Measurements from ENCODE around the gene MRE11.

Gene MRE11

DNA sequence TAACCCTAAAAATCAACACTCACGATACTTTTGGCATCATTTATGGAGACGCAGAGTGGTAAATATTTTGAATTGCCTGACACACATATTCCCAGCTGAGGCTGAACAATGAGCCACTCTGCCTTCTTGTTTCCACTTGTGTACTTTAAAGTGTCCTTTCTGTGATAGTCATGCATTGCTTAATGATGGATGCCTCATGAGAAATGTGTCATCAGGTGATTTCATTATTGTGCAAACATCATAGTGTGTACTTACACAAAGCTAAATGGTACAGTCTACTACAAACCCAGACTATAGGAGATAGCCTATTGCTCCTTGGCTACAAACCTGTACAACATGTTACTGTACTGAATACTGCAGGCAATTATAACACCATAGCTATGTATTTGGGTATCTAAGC, 44.2 kb downstream of the MRE11 start:
- H3K9me3 ChIP-seq (ENCODE audit: control insufficient read depth, low read length), result no peaks in the 10 kb centered on the region
- no peaks in the 10 kb centered on the region for H3K36me3 ChIP-seq (ENCODE audit: control insufficient read depth, insufficient read depth, low read length)
- H3K4me1 ChIP-seq (ENCODE audit: control insufficient read depth, insufficient read depth, low read length), result no peaks in the 10 kb centered on the region

DNA sequence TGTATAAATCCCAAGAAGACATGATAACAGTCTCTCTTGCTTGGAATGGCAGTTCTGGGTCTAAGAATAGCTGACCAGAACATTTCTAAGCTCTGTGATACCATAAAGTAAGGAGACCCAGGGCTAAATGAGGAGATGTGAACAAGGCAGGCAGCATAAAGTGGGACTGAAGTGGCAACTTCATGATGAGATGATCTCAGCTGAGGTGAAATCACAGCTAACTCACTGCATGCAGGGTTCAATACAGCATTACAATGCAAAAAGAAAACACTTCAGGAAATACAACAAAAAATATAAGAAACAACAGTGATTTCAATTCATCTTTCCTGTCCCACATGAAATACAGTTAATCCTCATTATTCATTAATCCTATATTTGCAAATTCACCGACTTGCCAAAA, 44.6 kb downstream of the MRE11 start:
- no peak overlapping the region for H3K4me3 ChIP-seq (ENCODE audit: low read length)
- H3K4me1 ChIP-seq (ENCODE audit: control insufficient read depth, insufficient read depth, low read length), result no peaks in the 10 kb centered on the region
- H3K27me3 ChIP-seq (ENCODE audit: control insufficient read depth, insufficient read depth, low read length), result no peaks in the 10 kb centered on the region
- H3K36me3 ChIP-seq (ENCODE audit: control insufficient read depth, insufficient read depth, low read length), result no peaks in the 10 kb centered on the region
- H3K9ac ChIP-seq (ENCODE audit: low read length), result no peak overlapping the region
- H3K9me3 ChIP-seq (ENCODE audit: control insufficient read depth, low read length), result no peaks in the 10 kb centered on the region

More for the DNA sequence above, 44.2 kb downstream of the MRE11 start:
- no peak overlapping the region for H3K4me3 ChIP-seq (ENCODE audit: low read length)
- no peaks in the 10 kb centered on the region for H3K27me3 ChIP-seq (ENCODE audit: control insufficient read depth, insufficient read depth, low read length)
- H3K9ac ChIP-seq (ENCODE audit: low read length), result no peak overlapping the region

DNA sequence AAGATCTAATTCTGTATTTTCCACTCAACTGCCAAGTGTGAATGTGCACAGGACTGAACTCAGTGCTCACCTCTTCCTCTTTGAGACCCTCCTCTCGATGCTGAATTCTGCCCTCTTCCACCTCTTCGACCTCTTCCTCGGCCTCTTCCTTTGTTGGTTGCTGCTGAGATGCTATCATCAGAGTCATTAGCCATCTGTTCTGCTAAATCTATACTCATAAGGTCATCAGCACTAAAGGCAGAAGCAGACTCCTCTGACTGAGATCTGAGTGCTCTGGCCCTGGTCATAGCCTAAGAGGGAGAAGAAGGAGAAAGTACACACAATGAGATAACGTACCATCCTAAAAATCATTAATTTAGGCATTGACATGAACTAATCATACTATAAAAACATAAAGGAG, 46.5 kb downstream of the MRE11 start:
- Histone ChIP-seq H3K4me3 (ENCODE audit: low read length) (no peak overlapping the region), H3K9ac (ENCODE audit: low read length) (no peak overlapping the region), H3K27me3 (ENCODE audit: control insufficient read depth, insufficient read depth, low read length) (no peaks in the 10 kb centered on the region), H3K9me3 (ENCODE audit: control insufficient read depth, low read length) (no peaks in the 10 kb centered on the region), H3K36me3 (ENCODE audit: control insufficient read depth, insufficient read depth, low read length) (no peaks in the 10 kb centered on the region), H3K4me1 (ENCODE audit: control insufficient read depth, insufficient read depth, low read length) (no peaks in the 10 kb centered on the region)

DNA sequence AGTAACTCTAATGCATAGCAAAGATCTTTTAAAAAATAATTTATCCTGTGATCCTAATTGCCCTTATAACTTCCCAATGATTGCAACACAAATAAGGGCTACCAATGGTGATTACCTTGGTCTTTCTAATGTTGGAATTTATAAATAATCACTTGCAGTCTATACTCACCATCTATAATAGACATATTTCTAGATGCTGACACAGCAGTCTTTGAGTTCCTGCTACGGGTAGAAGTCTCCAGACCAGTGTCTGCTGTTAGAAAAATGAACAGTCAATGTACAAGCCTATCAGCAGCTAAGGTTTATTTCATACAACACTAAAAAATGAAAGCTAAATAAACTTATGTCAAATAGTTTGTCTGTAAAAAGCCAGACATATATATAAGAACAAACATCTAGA, 48.0 kb downstream of the MRE11 start:
- Histone ChIP-seq H3K27me3 (ENCODE audit: control insufficient read depth, insufficient read depth, low read length) (no peaks in the 10 kb centered on the region), H3K9ac (ENCODE audit: low read length) (no peak overlapping the region), H3K9me3 (ENCODE audit: control insufficient read depth, low read length) (no peaks in the 10 kb centered on the region), H3K4me3 (ENCODE audit: low read length) (no peak overlapping the region), H3K4me1 (ENCODE audit: control insufficient read depth, insufficient read depth, low read length) (no peaks in the 10 kb centered on the region), H3K36me3 (ENCODE audit: control insufficient read depth, insufficient read depth, low read length) (no peaks in the 10 kb centered on the region)

DNA sequence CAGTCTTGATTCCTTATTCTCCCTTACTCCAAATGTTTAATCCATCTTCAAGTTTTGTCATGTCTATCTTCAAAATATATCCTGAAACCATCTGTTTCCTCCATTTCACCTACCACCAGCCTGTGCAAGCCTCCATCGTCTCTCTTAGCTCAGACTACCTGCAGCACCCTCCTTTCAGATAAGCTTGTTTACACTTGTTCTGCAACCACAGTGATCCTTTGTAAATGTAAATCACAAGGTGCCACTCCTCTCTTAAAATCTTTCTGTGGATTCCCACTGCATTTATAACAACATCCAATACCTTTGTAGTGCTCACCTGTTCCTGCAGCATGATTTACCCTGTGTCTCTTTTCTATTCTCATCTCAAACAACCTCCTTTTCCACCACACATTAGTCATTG, 60.6 kb downstream of the MRE11 start:
- Histone ChIP-seq H3K36me3 (ENCODE audit: control insufficient read depth, insufficient read depth, low read length) (peaks cover 8% of the 10 kb centered on the region), H3K9me3 (ENCODE audit: control insufficient read depth, low read length) (no peaks in the 10 kb centered on the region), H3K27me3 (ENCODE audit: control insufficient read depth, insufficient read depth, low read length) (no peaks in the 10 kb centered on the region), H3K9ac (ENCODE audit: low read length) (no peak overlapping the region), H3K4me3 (ENCODE audit: low read length) (no peak overlapping the region), H3K4me1 (ENCODE audit: control insufficient read depth, insufficient read depth, low read length) (no peaks in the 10 kb centered on the region)

DNA sequence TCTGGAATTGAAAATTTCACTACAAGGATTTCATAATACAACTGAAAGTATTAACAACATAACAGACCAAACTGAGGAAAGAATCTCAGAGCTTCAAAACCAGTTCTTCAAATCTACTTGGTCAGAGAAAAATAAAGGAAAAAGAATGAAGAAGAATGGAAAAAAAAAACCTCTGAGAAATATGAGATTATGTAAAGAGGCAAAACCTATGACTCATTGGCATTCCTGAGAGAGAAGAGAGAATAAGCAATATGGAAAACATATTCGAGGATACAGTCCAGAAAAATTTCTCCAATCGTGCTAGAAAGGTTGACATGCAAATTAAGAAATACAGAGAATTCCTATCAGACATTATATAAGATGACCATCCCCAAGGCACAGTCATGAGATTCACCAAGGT, 69.0 kb downstream of the MRE11 start:
- H3K27me3 ChIP-seq (ENCODE audit: control insufficient read depth, insufficient read depth, low read length), result no peaks in the 10 kb centered on the region
- H3K9me3 ChIP-seq (ENCODE audit: control insufficient read depth, low read length), result no peaks in the 10 kb centered on the region
- no peaks in the 10 kb centered on the region for H3K4me1 ChIP-seq (ENCODE audit: control insufficient read depth, insufficient read depth, low read length)
- no peak overlapping the region for H3K4me3 ChIP-seq (ENCODE audit: low read length)
- H3K9ac ChIP-seq (ENCODE audit: low read length), result no peak overlapping the region
- peaks cover 8% of the 10 kb centered on the region for H3K36me3 ChIP-seq (ENCODE audit: control insufficient read depth, insufficient read depth, low read length)

DNA sequence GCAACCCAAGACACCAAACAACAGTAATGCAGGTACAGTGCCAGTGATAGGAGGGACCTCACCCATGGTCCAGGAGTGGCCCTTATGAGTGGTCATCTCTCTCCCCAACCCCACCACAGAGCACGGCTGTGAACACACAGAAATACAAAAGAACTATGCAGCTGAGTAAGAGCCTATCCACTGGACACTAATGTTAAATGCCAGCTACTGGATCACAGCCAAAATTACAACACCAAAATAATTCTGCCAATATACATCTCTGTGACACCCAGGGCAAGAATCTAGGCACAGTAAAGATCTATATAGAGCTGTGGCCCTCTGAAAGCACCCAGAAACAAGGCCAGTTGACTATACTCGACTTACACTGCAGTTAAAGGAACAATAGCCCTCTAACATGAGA, 69.6 kb downstream of the MRE11 start:
- no peak overlapping the region for H3K4me3 ChIP-seq (ENCODE audit: low read length)

DNA sequence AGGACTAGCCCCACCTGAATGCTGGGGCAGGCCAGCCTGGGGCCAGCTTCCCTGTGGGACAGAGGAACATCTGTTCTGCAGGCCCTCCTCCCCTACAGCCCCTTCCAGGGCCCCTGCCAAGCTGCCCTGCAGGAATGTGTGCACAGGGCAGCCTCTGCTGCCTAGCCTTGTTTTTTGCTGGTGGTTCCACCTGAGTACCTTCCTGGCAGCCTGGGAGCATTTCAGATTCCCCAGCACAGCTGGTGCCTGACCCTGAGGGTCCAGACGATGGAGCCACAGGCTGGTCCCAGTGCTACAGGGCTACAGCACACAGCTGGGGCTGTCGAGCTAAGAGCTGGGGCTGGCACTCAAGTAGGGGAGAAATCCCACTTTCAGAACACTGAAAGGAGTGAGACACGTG, 70.1 kb downstream of the MRE11 start:
- Histone ChIP-seq H3K9ac (ENCODE audit: low read length) (no peak overlapping the region), H3K4me1 (ENCODE audit: control insufficient read depth, insufficient read depth, low read length) (no peaks in the 10 kb centered on the region), H3K4me3 (ENCODE audit: low read length) (no peak overlapping the region), H3K36me3 (ENCODE audit: control insufficient read depth, insufficient read depth, low read length) (no peaks in the 10 kb centered on the region), H3K27me3 (ENCODE audit: control insufficient read depth, insufficient read depth, low read length) (no peaks in the 10 kb centered on the region), H3K9me3 (ENCODE audit: control insufficient read depth, low read length) (no peaks in the 10 kb centered on the region)

More for the DNA sequence above, 69.6 kb downstream of the MRE11 start:
- no peaks in the 10 kb centered on the region for H3K9me3 ChIP-seq (ENCODE audit: control insufficient read depth, low read length)
- H3K9ac ChIP-seq (ENCODE audit: low read length), result no peak overlapping the region
- H3K36me3 ChIP-seq (ENCODE audit: control insufficient read depth, insufficient read depth, low read length), result peaks cover 2% of the 10 kb centered on the region
- no peaks in the 10 kb centered on the region for H3K27me3 ChIP-seq (ENCODE audit: control insufficient read depth, insufficient read depth, low read length)
- H3K4me1 ChIP-seq (ENCODE audit: control insufficient read depth, insufficient read depth, low read length), result no peaks in the 10 kb centered on the region

DNA sequence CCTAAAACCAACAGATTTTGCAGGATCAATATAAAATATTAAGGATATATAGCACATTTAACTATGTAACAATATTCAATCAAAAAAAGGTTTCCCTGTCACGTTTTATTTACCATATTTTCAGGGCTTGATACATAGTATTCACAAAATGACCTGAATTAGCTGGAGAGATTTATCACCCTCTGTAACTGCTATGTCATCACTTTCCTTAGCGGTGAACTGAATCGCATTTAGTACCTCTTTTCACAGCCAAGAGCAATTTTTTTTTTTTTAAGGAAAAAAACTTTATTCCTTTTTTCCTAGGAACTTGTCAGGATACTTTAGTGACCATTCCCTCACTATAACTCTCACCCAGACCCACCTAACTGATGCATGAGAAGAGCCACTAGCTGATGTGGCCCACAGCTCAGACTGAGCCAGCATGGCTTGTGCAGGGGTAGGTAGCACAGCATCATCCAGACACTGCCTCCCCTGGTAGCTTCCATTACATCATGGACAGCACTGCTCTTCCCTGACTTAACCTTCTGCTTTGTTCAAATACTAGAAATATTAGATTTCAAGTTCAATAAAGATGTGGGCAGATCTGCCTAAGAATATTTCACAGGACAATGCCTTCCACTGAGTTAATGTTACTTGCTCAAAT, 75.4 kb downstream of the MRE11 start:
- Histone ChIP-seq H3K36me3 (ENCODE audit: control insufficient read depth, insufficient read depth, low read length) (no peaks in the 10 kb centered on the region), H3K4me1 (ENCODE audit: control insufficient read depth, insufficient read depth, low read length) (no peaks in the 10 kb centered on the region), H3K27me3 (ENCODE audit: control insufficient read depth, insufficient read depth, low read length) (no peaks in the 10 kb centered on the region), H3K9ac (ENCODE audit: low read length) (no peak overlapping the region), H3K9me3 (ENCODE audit: control insufficient read depth, low read length) (no peaks in the 10 kb centered on the region), H3K4me3 (ENCODE audit: low read length) (no peak overlapping the region)

DNA sequence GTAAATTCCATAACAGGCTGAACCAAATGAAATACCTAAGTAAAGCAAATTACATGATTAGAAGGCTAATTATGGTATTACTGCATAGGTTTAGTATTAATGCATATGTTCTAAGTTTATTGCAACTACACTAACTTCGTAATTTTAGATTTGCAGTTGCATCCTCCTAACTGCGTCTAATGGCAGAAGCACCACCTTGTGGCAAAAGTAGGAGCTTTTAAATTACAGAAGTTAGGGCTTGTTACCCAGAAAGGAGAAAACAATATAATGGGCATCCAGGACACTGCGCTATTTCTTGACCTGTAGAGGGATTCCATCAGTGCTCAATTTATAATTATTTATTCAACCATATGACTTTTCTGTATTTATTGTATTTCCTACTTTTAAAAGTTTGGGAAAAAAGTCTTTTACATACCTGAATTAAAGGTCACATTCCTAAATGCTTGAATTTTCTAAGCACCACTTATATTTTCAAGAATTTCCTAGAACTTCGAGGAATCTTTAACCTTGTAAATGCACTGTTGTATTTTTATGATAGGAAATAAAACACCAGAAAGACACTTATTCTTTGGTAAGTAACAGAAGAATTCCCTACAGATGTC, 76.2 kb downstream of the MRE11 start:
- no peaks in the 10 kb centered on the region for H3K36me3 ChIP-seq (ENCODE audit: control insufficient read depth, insufficient read depth, low read length)
- H3K9me3 ChIP-seq (ENCODE audit: control insufficient read depth, low read length), result no peaks in the 10 kb centered on the region
- no peaks in the 10 kb centered on the region for H3K27me3 ChIP-seq (ENCODE audit: control insufficient read depth, insufficient read depth, low read length)
- H3K4me1 ChIP-seq (ENCODE audit: control insufficient read depth, insufficient read depth, low read length), result no peaks in the 10 kb centered on the region
- H3K4me3 ChIP-seq (ENCODE audit: low read length), result no peak overlapping the region
- no peak overlapping the region for H3K9ac ChIP-seq (ENCODE audit: low read length)

DNA sequence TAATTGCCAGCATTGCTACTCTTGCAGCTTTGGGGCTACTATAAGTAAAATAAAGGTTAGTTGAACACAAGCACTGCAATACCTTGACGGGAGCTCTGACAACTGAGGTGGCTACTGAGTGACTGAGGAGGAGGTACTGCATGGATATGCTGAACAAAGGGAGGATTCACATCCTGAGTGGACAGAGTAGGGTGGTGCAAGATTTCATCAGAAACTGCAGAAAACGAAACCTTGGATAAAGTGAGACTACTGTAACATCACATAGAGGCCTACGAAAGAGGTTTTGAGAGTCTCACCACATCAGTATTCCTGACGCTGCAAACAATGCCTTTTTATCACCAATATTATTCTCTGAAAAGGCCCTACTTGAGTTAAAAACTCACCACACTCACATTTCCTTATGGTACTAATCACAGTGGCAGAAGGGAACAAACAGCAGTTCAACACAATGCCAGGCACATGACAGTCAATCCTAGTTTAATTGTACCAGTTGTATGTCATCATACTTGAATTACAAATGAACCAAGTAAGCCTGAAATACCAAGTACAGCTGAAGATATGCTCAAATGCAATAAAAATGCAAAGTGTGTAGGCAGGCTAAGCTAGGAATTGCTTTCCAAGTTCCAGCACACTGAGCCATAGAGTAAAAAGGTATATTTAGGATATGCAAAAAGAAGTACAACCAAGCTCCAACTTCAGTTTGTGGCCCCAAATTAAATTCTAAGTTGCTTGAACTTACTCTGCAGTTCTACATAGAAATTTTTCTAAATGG, 88.4 kb downstream of the MRE11 start:
- Histone ChIP-seq H3K27me3 (ENCODE audit: control insufficient read depth, insufficient read depth, low read length) (peaks cover 22% of the 10 kb centered on the region), H3K36me3 (ENCODE audit: control insufficient read depth, insufficient read depth, low read length) (no peaks in the 10 kb centered on the region), H3K9me3 (ENCODE audit: control insufficient read depth, low read length) (no peaks in the 10 kb centered on the region), H3K4me1 (ENCODE audit: control insufficient read depth, insufficient read depth, low read length) (peaks cover 8% of the 10 kb centered on the region), H3K9ac (ENCODE audit: low read length) (no peak overlapping the region), H3K4me3 (ENCODE audit: low read length) (no peak overlapping the region)

DNA sequence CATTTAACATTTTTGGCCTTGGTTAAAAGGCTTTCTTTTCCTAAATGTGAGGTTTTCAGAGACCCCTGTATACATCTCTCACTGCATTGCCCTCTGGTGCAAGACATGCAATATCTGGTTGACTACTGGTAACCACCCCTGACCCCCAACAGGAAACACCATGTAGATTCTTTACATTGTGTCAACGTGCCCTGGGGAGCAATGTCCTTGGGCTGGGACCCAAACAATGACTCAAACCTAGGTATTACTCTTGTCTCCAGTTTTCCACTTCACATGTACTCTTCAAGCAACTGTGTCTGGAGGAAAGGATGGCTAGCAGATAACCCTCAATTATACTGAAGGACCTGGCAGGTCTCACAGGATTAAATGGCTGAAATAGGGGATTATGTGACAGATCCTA, 91.3 kb downstream of the MRE11 start:
- H3K36me3 ChIP-seq (ENCODE audit: control insufficient read depth, insufficient read depth, low read length), result no peaks in the 10 kb centered on the region
- H3K4me3 ChIP-seq (ENCODE audit: low read length), result no peak overlapping the region
- H3K27me3 ChIP-seq (ENCODE audit: control insufficient read depth, insufficient read depth, low read length), result peaks cover 44% of the 10 kb centered on the region

More for the DNA sequence above, 91.3 kb downstream of the MRE11 start:
- no peaks in the 10 kb centered on the region for H3K9me3 ChIP-seq (ENCODE audit: control insufficient read depth, low read length)
- peaks cover 8% of the 10 kb centered on the region for H3K4me1 ChIP-seq (ENCODE audit: control insufficient read depth, insufficient read depth, low read length)
- H3K9ac ChIP-seq (ENCODE audit: low read length), result no peak overlapping the region

Data from mucosa of stomach (tissue), 1 donor.